Lung (tissue), 12 donors: ENCODE results near the gene GPR162. TPM values are rescaled to one million over a fixed set of nuclear protein-coding genes. Genes with fewer than 3 reads are reported as not detected.

Experiments used
- ATAC-seq: fragments of 200-7000 bp; cut with Tn5 transposase; one replicate; pipeline ENCODE4 v1.9.1; 2020; ENCODE audit warnings: moderate number of reproducible peaks; ENCODE audit not compliant: insufficient read depth, low FRiP score
- DNase-seq, 3 donors: peaks; one replicate each; pipeline ENCODE4 v3.0.0-alpha.2; 2013 to 2017
- H3K27ac ChIP-seq, 2 donors: one replicate each; pipeline ENCODE4 v1.5.1; 2013; ENCODE audit warnings: mild to moderate bottlenecking in 2 of 2, moderate library complexity in 2 of 2, control low read depth in 1 of 2, inconsistent platforms in 1 of 2, low read depth in 1 of 2, low read length in 1 of 2
- H3K27me3 ChIP-seq, 3 donors: one replicate each; pipeline ENCODE4 v1.5.1; 2013; ENCODE audit warnings: low read length in 2 of 3; ENCODE audit not compliant: control insufficient read depth in 3 of 3, insufficient read depth in 3 of 3
- H3K36me3 ChIP-seq, 4 donors: one replicate each; pipeline ENCODE4 v1.5.1; 2013; ENCODE audit warnings: low read length in 4 of 4, mild to moderate bottlenecking in 1 of 4, moderate library complexity in 1 of 4; ENCODE audit not compliant: control insufficient read depth in 4 of 4, insufficient read depth in 4 of 4
- H3K4me1 ChIP-seq, 5 donors: one replicate each; pipeline ENCODE4 v1.5.1; 2013; ENCODE audit warnings: low read length in 5 of 5, mild to moderate bottlenecking in 2 of 5, moderate library complexity in 1 of 5; ENCODE audit not compliant: control insufficient read depth in 5 of 5, insufficient read depth in 5 of 5
- H3K4me3 ChIP-seq: one replicate; pipeline ENCODE4 v1.5.1; 2013; ENCODE audit warnings: mild to moderate bottlenecking, control low read depth, moderate library complexity
- H3K9ac ChIP-seq, 2 donors: one replicate each; pipeline ENCODE4 v1.5.1; 2013; ENCODE audit warnings: low read length in 2 of 2, control low read depth in 1 of 2; ENCODE audit not compliant: insufficient read depth in 1 of 2
- H3K9me3 ChIP-seq, 4 donors: one replicate each; pipeline ENCODE4 v1.5.1; 2013; ENCODE audit warnings: low read length in 3 of 4, mild to moderate bottlenecking in 1 of 4, moderate library complexity in 1 of 4; ENCODE audit not compliant: control insufficient read depth in 4 of 4, insufficient read depth in 3 of 4
- CTCF ChIP-seq: IDR thresholded peaks from 2 replicates; pipeline ENCODE4 v1.5.1; 2012; ENCODE audit warnings: mild to moderate bottlenecking; ENCODE audit errors: control extremely low read depth, extremely low read depth
- whole genome bisulfite sequencing, 2 donors: extraction: QIAGEN DNeasy Blood & Tissue Kit; methylation state at CpG; one replicate each; pipeline ENCODE4 v1.1.7; 2013; 5-methylcytosine and 5-hydroxymethylcytosine counted together
- polyA plus RNA-seq, 2 donors: library from polyadenylated mRNA; stranded (reverse); fragments of 200-250 nt; gene quantifications; one replicate each; pipeline ENCODE4 v1.2.1, GENCODE V29; 2013
- total RNA-seq, 2 donors: library from RNA; depleted of rRNA in 1 of 2; stranded (reverse); fragments of >200 nt in 1 of 2; gene quantifications; one replicate each; pipeline ENCODE4 v1.2.1, GENCODE V29; 2014 to 2021
- donor health status: control.
- donor health status: control.
- donor health status: Bipolar disorder and iron deficiency.
- donor health status: healthy.
- donor health status: DM: yes; HTN: yes; CAD: no.

The GPR162 gene
- total and polyA plus RNA-seq, 4 donors = 22.8 to 36.0 (median 24.0) TPM

- Histone ChIP-seq H3K4me3 (peak within 1 kb of the TSS; percentile 76), H3K27ac (peak within 1 kb of the TSS; percentile 91 to 96), H3K36me3 (peaks cover 10 to 25% (median 16%) of the 10 kb centered on the region in 4 donors), H3K27me3 (no peaks in the 10 kb centered on the region), H3K4me1 (peaks cover 0 to 26% (median 7%) of the 10 kb centered on the region in 5 donors), H3K9ac (peak within 1 kb of the TSS; percentile 81 to 98), H3K9me3 (no peaks in the 10 kb centered on the region)
- peak; percentile 92 for ATAC-seq
- WGBS, 2 donors = 0% methylated on average over 65 of the region's 65 CpGs
- TF ChIP-seq CTCF = no peak
- DNase-seq = peak; percentile 99 to 100 (median 100)
Measured at GRCh38 chr12:6851921-6852650, 30.5 kb downstream of the GPR162 start, which contains the start of gene USP5. Gene USP5, plus strand, starts transcription at chr12:6852150. Its CDS starts 30 bp downstream, at chr12:6852180.

GRCh38 chr12:6852651-6853354 is 31.2 kb downstream of the GPR162 start:
- Histone ChIP-seq H3K27me3 (no peaks in the 10 kb centered on the region), H3K4me3 (peak overlapping the region; percentile 59), H3K27ac (peak overlapping the region in 1 of 2 donors; percentile 23), H3K4me1 (peaks cover 0 to 26% (median 7%) of the 10 kb centered on the region in 5 donors), H3K36me3 (peaks cover 7 to 29% (median 19%) of the 10 kb centered on the region in 4 donors), H3K9me3 (no peaks in the 10 kb centered on the region), H3K9ac (peak overlapping the region; percentile 39 to 67)
- DNase-seq (peak; percentile 52 to 68 (median 54)), ATAC-seq (no peak)
- 3% methylated on average over 17 to 18 of the region's 18 CpGs for WGBS, 2 donors
- no peak for TF ChIP-seq CTCF

GRCh38 chr12:6853626-6854025 is 32.0 kb downstream of the GPR162 start:
- Histone ChIP-seq H3K9ac (no peak overlapping the region), H3K27ac (no peak overlapping the region)
- TF ChIP-seq CTCF = no peak

More at GRCh38 chr12:6853626-6854025, 32.0 kb downstream of the GPR162 start:
- H3K4me3 ChIP-seq = no peak overlapping the region
- H3K4me1 ChIP-seq = peaks cover 0 to 26% (median 7%) of the 10 kb centered on the region in 5 donors
- ATAC-seq (no peak), DNase-seq (no peak)
- H3K36me3 ChIP-seq = peaks cover 15 to 37% (median 26%) of the 10 kb centered on the region in 4 donors
- WGBS, 2 donors = 43 to 60% methylated on average over 1 of the region's 1 CpG
- H3K9me3 ChIP-seq = no peaks in the 10 kb centered on the region
- no peaks in the 10 kb centered on the region for H3K27me3 ChIP-seq
